GM19455 (cell line): ENCODE data around the gene GPC4.

Experiments used
- ATAC-seq: cut with Tn5 transposase; IDR thresholded peaks from one replicate; pipeline ENCODE4 v1.9.1; 2021; ENCODE audit not compliant: unreplicated experiment

The GPC4 gene

DNA sequence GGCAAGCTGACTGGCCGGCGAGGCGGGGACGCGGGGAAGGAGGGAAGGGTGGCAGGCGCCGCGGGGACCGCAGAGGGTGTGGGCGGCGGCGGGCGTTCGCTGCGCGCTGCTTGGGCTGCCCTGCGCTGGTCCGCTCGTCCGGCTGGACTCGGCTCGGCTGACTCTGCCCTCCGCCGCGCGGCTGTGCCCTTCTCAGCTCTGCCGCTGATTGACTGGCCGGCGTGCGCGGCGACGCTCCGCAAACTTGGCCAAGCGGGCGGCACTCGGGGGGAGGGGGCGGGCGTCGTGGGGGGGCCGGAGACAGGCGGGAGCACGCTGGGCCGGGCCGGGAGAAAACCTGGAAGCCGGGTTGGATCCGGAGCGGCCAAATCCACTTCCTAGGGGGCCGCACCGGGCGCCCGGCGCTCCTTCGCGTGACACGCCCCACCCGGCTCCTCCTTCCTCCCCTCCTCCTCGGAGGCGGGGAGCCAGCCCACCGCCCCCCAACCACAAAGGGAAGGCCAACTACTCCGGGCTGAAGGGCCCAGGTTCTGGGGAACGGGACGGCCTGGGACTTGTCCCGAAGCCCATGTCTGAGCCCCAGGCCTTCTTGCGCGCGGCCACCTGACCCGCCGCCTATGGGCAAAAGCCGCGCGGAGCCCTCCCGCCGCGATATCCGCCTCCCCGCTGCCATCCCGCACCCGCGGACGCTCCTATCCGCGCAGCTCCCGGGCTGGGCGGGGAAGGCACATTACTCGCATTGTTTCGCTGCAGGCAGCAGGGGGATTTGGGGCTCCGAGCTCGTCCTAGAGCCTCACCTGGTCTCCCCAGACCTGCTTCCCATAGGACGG, at the start of gene GPC4:
GPC4 (minus strand) TSS at position 214 of the 830 bp plus-strand sequence. CDS start 524 bp downstream, outside the sequence.
- no peak for ATAC-seq

DNA sequence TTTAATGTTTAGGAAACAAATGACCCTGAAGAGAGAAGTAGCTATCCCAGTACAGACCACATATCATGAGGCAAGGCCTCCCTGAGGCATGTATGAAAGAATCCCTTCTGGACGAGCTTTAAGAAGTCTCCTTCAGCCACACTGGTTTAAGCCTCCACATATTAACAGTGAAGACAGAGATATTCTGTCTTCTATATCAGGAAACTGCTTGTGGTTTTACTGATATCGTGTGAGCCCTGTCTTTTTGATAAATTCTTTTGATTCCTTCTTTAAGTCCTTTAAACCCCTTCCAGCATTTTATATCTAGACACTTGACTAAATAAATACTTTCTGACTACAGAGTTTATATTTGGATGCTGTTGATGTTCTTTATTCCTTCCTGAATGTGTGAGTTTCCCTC, 45.9 kb upstream of the GPC4 start:
- no peak for ATAC-seq

DNA sequence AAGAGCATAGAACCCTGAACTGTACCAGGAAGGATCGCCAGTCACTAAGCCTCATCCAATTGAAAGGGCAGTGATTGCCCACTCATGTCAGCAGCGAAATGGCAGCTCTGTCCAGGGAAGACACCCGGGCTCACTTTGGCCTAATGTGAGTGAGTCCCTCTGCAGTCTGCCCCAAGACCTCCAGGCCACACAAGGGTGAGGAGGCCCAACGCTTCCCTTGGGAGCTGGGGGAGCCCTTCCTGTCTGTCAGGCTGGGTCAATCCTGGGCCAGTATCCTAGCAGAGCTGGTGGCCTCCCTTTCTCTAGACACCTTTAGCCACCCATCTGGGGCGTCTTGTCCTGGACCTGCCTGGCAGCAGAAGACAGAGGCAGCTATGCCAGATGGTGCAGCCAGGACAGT, 39.6 kb upstream of the GPC4 start:
- no peak for ATAC-seq

DNA sequence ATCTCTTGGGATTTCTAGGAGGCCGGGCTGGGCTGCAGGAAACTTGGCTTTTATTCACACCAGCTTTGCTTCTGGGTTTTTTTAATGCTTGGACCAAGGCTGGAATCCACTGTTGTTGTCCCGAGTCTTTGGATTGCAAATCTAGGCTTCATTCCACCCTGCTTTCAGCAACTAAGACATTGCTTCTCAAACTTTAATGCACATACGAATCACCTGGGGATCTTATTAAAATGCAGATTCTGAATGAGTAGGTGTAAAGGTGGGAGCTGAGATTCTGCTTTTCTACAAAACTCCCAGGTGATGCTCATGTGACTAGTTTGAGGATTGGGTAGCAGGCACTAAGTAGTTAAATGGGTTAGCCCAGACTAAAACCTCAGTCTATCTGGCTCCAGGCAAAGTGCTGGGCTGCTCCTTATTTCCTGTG, 39.2 kb upstream of the GPC4 start:
- ATAC-seq: no peak

DNA sequence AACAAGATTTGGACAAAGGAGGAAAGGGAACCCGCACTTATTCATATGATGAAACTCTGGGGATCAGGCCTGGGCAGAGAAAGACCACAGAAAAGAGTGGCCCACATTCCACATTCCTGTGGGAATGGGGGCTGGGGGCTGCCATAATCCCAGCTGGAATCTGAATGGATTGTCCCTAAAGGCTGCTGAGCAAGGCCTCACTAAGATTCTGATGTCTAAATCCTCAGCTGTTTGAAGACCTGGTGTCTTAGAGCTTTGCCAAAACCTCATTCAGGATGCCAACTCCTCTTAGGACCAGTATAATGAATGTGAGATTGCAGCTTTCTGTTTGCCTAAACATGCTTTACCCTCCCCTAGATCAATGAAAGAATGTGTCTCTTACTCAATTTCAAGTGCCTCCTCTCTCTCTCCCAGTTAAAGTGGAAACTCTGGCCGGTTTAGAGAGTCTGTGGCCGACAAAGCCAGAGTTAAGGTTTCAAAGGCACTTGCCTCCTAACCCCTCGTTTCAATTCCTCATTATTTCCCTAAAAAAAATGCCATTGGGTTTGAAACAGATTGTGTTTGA, 33.3 kb upstream of the GPC4 start:
- no peak for ATAC-seq

DNA sequence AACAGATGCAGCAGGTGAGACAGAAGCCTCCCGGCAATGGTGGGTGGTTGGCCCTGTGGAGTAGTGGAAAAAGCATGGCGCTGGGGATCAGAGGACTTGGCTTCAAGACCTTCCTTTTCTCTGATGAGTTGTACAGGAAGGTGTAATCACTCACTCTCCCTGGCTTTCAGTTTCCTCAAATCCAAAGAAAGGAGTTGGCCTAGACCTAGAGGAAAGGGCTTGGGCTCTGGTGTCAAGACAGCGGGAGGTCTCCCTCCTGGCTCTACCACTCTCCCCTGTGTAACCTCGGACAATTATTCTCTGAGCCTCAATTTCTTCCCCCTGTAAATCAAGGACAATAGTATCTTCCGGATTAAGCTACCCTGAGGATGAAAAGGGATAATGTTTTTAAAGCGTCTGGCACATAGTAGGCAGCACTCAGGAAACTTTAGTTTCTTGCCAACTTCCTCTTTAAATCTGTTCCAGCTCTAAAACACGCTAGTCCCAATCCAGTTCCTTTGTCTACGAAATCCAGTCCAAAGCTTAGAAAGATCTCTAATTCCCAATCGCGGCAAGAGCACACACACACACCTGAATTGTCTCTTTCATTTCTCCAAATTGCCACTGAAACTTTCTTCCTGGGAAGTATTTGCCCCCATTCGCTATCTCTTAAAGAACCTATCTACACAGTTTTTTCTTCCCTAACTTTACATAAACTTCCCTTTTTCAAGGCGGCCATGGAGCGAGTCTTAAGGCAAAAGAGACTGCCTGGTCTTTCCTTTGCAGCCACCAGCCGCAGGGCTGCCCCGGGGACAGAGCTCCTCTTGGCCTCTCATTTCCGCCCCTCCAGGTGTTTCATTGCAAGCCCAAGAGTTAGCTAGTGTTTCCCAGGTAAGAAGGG, 29.9 kb upstream of the GPC4 start:
- no peak for ATAC-seq

DNA sequence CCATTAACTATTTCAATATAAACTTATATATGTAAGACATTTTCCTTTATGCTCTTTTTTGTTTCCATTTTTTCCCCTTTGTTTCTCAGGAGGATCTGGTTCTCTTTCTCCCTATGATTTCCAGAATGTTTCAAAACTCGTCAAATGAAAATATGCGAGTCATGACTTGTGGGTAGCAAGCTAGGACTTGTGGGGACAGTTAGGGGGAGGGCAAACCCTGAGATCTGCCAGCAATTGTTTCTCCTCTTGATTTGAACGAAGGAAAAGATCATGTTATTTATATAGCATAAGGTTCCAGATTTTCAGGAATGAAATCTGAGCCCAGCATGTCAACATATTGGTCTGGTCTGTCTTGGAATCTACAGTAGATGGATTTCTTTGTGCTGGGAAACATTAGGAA, 28.9 kb upstream of the GPC4 start:
- ATAC-seq: no peak

DNA sequence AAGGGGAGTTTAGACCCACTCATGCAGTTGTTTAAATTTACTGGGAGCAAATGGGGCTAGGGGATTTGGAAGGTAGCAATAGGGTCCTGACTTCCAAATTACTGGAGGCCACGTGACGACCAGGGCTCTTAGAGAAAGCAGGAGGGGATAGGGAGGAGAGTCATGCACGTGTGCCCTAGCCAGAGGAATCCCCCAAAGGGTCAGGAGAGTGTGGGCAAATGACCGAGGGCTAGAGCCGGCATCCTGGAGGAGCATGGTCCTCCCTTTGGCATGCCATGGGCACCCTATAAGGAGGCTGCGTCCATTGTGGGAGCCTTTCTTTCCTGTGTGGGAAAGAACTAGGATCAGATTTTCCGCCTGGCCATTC, 25.5 kb upstream of the GPC4 start:
- no peak for ATAC-seq

DNA sequence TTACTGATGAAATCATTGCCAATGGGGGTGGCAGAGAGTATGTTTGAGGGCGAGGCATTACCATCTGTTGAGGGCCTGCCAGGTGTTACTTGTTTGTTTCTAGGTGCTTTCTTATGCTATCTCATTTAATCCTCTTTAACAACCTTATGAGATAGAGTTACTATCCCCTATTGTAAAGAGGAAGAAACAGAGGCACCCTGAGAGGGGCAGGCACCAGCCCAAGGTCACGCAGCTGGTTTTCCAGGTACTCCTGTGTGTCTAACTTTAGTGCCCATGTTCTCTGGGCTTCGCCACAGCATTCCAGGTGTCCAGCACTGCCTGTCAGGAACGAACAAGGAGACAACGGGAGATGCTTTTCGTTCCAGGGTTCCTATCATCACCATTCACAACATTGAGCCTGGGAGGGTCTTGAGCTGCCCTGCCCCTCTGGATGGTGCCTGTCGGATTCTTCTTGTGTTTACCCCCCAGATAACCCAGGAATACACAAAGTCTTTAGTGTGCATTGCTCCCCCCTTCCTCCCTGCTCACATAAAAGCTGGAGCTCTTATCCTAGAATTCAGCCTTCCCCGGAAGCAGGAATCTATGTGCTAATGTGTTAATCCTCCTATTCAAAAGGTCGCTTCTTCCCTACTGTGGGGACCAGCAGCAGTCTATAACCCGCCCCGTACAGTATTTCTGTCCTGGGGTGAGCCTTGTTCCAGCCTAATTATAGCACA, 24.9 kb upstream of the GPC4 start:
- no peak for ATAC-seq

DNA sequence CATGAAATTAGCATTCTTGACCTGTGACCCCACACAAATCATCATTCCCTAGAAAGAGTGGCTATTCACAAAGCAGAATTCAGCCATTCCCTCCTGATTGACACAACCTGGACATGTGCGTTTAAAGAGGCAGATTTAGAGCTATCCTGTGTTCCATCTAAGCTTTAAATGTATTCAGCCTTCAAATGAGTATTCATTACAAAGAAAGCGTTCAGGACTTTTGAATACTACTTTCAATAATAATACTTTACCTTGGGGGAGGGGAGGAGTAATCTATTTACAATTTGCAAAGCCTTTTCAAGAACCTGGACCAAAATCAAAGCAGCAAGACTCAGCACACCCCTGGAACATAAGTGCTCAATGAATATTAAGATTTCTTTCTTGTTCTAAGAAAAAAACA, 22.5 kb upstream of the GPC4 start:
- no peak for ATAC-seq

DNA sequence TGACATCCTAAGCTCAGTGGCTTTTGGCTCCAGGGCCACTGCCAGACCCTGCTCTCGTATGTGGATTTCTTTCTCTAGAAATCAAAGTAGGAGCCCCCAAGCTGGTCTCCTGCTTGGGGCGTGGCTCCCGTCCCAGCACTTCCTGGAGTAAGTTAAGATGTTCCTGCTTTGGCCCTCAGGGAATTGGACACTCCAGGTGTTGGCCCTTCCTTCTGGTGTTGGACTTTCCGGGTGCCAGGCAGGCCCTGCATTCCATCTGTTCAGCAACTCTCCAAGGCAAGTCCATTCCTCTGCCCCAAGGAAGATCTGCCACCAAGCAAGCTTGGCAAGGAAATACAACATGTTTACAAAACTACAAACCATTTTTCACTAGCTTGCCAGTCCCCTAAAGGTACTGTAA, 22.1 kb upstream of the GPC4 start:
- ATAC-seq: no peak

DNA sequence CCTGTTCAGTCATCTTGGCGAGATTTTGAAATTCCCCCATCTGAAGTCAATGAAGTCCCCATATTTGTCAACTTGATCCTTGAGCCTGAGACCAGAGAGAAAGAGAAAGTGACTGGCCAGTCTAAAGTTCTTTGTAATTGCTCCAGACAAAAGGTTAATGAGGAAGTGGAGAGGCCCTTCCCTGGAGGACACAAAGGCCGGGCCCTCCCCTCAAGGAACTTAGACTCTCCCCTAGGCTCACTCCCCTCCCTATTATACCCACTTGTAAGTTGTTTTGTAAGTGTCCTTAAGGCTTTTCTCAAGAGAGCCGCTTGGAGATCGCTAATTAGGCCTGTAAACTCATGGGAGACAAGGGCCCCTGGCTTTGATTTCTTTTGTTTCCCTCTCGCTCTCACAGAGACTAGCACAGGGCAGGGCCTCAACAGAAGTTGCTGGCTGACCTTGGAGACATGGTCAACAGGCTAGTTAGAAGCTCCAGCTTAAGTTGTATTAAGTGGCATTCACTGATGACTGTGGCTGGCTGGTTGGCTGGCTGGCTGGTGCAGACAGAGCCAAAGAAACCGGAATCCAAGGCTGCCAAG, 20.3 kb upstream of the GPC4 start:
- no peak for ATAC-seq

DNA sequence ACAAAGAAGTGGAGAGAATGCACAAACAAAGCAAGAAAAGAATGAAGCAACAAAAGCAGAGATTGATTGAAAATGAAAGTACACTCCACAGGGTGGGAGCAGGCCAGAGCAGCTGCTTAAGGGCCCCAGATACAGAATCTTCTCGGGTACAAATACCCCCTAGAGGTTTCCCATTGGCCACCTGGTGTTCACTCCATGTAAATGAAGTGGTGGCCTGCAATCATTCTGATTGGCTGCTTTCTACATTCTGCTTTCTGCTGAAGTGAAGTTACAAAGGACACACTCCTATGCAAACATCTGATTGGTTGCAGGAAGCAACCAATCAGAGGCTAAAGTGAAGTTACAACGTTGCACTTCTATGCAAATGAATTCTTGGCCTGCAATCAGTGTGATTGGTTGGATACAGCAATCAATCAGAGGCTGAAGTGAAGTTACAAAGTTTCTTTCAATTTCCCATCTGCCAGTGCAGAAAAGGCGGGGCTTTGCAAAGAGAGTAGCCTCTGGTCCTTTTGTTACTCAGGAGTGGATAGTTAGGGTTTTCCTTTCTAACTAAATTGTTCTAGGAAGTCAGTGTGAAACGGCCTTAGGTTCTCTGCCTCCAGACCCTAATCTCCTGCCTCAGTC, 19.0 kb upstream of the GPC4 start:
- ATAC-seq: no peak

DNA sequence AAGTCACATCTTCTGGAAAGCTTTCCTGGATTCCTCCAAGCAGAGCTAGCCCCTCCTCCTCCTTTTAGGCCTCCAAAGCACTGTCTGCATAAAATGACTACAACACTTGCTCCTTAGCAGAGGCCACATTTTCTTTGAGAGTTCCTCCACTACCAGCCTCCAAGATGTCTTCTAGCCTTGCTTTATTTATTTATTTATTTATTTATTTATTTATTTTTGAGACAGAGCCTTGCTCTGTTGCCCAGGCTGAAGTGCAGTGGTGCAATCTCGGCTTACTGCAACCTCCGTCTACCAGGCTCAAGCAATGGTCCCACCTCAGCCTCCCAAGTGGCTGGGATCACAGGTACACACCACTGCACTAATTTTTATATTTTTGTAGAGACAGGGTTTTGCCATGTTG, 4.6 kb upstream of the GPC4 start:
- ATAC-seq: no peak

DNA sequence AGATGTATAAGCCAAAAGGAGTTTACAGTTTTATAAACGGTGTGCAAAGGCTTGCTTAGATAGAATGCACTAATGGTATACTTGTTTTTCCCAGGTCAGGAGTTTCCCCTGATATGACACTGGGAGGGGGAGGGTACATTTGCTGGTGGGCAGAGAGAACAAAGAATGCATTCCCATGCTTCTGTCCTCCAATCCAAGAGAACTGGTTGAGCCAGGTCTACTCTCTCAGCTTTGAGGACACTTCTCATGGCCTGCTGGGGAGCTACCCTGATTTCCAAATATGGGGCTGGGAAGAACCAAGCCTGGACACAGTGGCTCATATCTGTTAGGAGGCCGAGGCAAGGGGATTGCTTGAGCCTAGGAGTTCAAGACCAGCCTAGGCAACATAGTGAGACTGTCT, 3.3 kb upstream of the GPC4 start:
- no peak for ATAC-seq

DNA sequence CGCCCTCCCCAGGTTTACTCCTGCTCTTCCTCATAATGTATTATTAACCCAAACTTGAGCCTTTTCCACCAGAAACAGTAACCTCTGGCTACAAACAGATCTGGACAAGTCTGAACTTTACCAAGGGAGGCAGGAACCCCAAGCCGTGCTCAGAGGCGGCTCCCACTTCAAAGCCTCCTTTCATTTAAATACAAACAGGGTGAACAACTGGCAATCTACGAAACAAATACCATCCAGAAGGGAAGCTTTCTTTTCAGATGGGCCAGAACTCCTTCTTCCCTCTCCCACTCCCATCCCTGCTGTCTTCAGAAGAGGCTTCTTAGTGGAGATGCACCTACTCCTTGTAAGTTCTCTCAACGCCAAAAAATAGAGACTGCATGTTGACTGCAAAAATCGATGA, 2.1 kb upstream of the GPC4 start:
- no peak for ATAC-seq

DNA sequence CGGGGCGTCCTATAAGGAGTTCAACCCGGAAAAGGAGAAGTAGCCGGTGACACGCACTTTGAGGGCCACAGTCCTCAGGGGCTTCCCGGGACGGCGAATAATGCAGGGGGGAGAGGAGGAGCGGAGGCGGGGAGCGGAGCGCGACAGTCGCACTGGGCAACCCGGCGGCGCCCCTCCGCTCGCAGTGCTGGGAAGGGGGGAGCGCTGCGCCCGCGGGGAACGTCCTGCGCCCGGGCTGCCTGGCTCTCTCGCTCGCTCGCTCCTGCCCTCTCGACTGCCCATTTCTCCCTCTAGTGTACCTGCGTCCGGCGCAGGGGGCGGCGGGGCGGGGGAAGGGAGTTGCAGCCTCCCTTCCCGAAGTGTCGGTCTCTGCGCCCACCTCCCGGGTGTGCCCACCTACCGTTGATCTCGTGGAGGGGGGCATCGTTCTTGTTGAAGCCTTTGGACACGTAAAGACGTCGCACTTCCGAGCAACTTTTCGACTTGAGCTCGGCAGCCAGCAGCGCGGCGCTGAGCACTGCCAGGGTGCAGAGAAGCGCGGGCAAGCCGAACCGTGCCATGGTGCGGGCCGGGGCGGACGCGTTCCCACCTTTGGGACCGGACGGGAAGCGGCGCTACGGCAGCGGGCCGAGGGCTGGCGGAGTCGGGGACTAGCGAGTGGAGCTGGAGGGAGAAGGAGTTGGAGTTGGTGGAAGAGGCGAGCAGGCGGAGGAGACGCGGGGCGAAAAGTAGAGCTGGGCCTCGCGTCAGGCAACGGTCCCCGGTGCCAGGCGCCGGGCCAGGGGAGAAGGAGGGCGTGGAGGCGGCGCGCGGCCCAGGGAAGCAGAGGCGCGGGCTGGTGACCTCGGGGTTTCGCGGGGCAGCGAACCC, 648 bp downstream of the GPC4 start:
- no peak for ATAC-seq

DNA sequence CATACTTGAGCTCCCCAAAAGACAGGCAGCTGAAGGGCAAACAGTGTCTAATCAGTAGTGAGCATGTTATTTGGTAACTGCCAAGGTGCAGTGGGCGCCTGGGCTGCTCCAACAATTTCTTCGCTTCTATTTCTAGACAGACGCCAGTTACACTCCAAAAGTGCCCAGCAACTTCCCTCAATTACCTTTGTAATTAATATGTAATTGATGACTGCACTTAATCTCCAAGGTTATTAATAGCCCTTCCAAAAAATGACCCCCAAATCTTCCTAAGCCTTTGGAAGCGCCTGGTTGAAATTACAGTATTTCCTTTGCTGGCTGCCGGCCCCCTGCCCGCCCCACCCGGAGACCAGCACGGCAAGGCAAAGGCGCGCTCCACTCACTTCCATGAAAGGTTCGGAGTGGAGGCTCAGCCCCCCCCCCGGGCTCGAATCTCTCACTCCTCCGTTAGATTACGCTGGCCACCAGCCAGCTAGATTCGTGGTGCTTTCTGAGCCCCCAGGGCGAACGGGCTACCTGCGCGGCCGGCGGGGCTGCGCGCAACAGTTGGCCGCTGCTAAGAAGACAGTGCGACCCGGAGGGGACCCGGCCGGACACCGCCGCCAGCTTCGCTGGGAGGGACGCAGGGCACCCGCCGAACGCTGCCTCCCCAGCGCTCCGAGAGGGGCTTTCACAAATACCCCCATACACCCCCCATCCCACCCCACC, 1.9 kb downstream of the GPC4 start:
- ATAC-seq: no peak

DNA sequence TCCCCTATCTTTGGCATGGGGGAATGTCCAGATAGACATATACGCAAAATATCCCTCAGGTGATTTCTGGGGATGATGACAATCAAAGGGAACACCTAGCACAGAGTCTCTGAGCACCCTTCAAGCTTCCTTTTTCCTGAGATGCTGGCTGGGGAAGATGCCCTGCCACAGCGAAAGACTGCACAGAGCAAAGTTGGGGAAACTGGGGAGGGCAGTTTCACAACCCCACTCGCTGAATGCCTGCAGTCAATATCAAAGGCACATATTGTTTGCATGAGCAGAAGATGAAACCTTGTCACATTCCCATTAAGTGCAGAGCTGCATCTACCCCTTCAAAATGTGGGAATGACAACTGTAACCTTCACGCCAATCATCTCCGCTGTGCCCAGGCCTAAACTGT, 2.6 kb downstream of the GPC4 start:
- no peak for ATAC-seq
